Measurements from ENCODE around the gene DNLZ. TPM values are rescaled to one million over a fixed set of nuclear protein-coding genes. Genes with fewer than 3 reads are reported as not detected.

DNLZ gene
- total and polyA plus RNA-seq, 2 of the 4 experiments (the other 2 are of a cell fraction) = 2.0 to 11.4 TPM

DNA sequence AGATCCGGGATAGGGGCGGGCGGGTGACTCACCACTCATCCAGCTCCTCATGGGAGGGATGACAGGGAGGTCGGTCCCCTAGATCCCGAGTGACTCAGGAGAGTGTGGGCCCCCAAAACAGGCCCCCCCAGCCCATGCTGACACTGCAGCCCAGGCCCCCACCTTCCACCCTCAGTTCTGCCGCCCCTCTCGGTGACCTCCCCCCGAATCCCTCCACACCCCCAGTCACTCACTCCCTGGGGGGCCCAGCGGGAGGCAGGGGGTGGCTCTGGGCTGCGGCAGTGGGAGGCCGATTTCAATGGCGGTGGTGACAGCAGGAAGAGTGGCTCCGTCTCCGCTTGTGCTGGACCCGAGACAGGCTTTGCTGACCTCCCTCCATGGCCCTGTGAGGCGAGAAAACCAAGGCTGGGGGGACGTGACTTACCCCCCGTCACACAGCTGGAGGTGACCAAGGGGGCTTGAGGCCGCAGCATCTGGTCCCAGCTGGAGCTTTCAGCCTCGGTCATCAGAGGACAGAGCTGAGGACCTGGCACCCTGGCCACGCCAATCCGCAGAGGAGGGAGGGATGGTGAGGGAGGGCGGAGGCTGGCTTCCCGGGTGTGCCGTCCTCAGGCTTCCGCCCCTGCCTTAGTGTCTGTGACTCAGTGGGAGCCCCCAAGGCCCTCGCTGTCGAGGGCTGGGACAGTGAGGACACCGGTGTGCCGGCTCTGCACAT, 27.2 kb downstream of the DNLZ start:
- H3K27me3 ChIP-seq (ENCODE audit: control insufficient read depth, insufficient read depth, low read length) = no peaks in the 10 kb centered on the region
- peak overlapping the region; percentile 13; the same call in 1 of the 2 replicates for H2AK5ac ChIP-seq (ENCODE audit: low read depth, low read length)
- H2BK5ac ChIP-seq (ENCODE audit: low read depth, low read length, poor library complexity, severe bottlenecking) = peak overlapping the region; percentile 46
- intact Hi-C loops (cut with micrococcal nuclease) (no loop called here), in situ Hi-C loops (cut with MboI; ENCODE audit: low sequenced_read_pairs) (no loop called here), dilution Hi-C loops (cut with HindIII; ENCODE audit: low sequenced_read_pairs, unreplicated experiment) (no loop called here)
- H2BK20ac ChIP-seq (ENCODE audit: low read depth, low read length) = no peak overlapping the region
- no peak overlapping the region for H3K23ac ChIP-seq (ENCODE audit: low read depth, low read length)
- WGBS, 2 experiments (ENCODE audit: extremely low coverage in 2 of 2, insufficient read length in 1 of 2) = 75% methylated on average over 18 of the region's 30 CpGs; no CpG with 5 or more reads in 1 of the 2 experiments
- H3K4me3 ChIP-seq (ENCODE audit: insufficient read depth, low read depth, low read length) = no peak overlapping the region
- peaks cover 86% of the 10 kb centered on the region for H3K36me3 ChIP-seq (ENCODE audit: control insufficient read depth, insufficient read depth, low read length)
- H4K91ac ChIP-seq (ENCODE audit: insufficient read depth, low read depth, low read length) = no peak overlapping the region
- no peak overlapping the region for H4K5ac ChIP-seq (ENCODE audit: low read depth, low read length)
- no peak overlapping the region for H2BK15ac ChIP-seq (ENCODE audit: low read depth, low read length)
- POLR2A ChIA-PET (ENCODE audit: unreplicated experiment) = no interaction called here
- peak overlapping the region in 1 of 2 experiments; percentile 16; a peak in 1 of 4 replicates for H4K8ac ChIP-seq (ENCODE audit: low read depth in 2 of 2, low read length in 2 of 2)
- H2BK120ac ChIP-seq (ENCODE audit: low read depth, low read length) = no peak overlapping the region
- no peak overlapping the region for H3K4me2 ChIP-seq (ENCODE audit: low read depth, low read length)
- peak overlapping the region; percentile 16; the same call in 1 of the 2 replicates for H3K4ac ChIP-seq (ENCODE audit: low read depth, low read length)
- no peak overlapping the region for H3K14ac ChIP-seq (replicated peaks; ENCODE audit: low read depth, low read length)
- ATAC-seq (ENCODE audit: low read depth) (peak; percentile 63), DNase-seq (peak; percentile 60)
- no TSS peak for BruUV-seq (replicated peaks)
- H3K9ac ChIP-seq (ENCODE audit: low read depth, low read length) = no peak overlapping the region
- no peak overlapping the region for H3K56ac ChIP-seq (ENCODE audit: extremely low read depth, insufficient read depth, low read length)
- H3K4me1 ChIP-seq (ENCODE audit: control insufficient read depth, insufficient read depth, low read length) = peaks cover 14% of the 10 kb centered on the region
- no peak overlapping the region; the same call in 1 of the 2 replicates for H3K18ac ChIP-seq (ENCODE audit: low read depth, low read length)
- H2AK9ac ChIP-seq (replicated peaks; ENCODE audit: low read depth, low read length, poor library complexity) = peak overlapping the region; percentile 74
- H3K9me1 ChIP-seq (ENCODE audit: insufficient read depth, low read length) = peaks cover 6% of the 10 kb centered on the region; the same call in 1 of the 2 replicates
- CTCF ChIA-PET = interaction anchor here (0.6 kb wide), 1 partner anchor 36 kb away, joined by 3 read pairs; no protein-coding TSS in a partner anchor
- no peaks in the 10 kb centered on the region for H3K9me3 ChIP-seq (ENCODE audit: control insufficient read depth, insufficient read depth, low read length)
- H2AFZ ChIP-seq (replicated peaks; ENCODE audit: low read length, poor library complexity) = peak overlapping the region; percentile 43
- peaks cover 86% of the 10 kb centered on the region for H4K20me1 ChIP-seq (ENCODE audit: insufficient read depth, low read length)
- H3K27ac ChIP-seq (ENCODE audit: insufficient read depth, low read length) = peak overlapping the region; percentile 73
- H3K79me1 ChIP-seq (ENCODE audit: low read depth in 1 of 2, low read length in 2 of 2) = peaks cover 4 to 78% of the 10 kb centered on the region in 2 experiments
- TF ChIP-seq FOS (IDR thresholded peaks at IDR 0.05; ENCODE audit: low read depth, low read length) (peak; percentile 72), CTCF (conservative IDR thresholded peaks at IDR 0.05; ENCODE audit: low read depth, low read length) (no peak), MAFK (IDR thresholded peaks at IDR 0.05; ENCODE audit: low read depth, low read length) (no peak), MAZ (IDR thresholded peaks at IDR 0.05; ENCODE audit: borderline replicate concordance, low read depth, low read length) (peak; percentile 62; the same call in 1 of the 2 replicates)
